GM23338 (cell line): Measurements from ENCODE around the gene UNK. TPM values are rescaled to one million over a fixed set of nuclear protein-coding genes. Genes with fewer than 3 reads are reported as not detected.

Source experiments
- ATAC-seq: fragments of 200-7000 bp; cut with Tn5 transposase; 3 replicates; pipeline ENCODE4 v1.9.1; 2020
- DNase-seq: peaks from one replicate; pipeline ENCODE4 v3.0.0-alpha.2; 2015; ENCODE audit warnings: low spot score
- H2AFZ ChIP-seq: fragments of 200-600 bp; sonication (generic); 2 replicates; pipeline ENCODE4 v1.8.0; 2016; ENCODE audit warnings: antibody characterized with exemption, mild to moderate bottlenecking, moderate library complexity
- H3F3A ChIP-seq: fragments of 200-600 bp; sonication (generic); replicated peaks from 2 replicates; pipeline ENCODE4 v1.8.0; 2017; ENCODE audit warnings: antibody characterized with exemption, mixed run types, low read depth
- H3K27ac ChIP-seq: fragments of 200-600 bp; sonication (generic); 2 replicates; pipeline ENCODE4 v1.6.1; 2016; ENCODE audit warnings: low read depth
- H3K27me3 ChIP-seq: fragments of 200-600 bp; sonication (generic); 2 replicates; pipeline ENCODE4 v1.8.0; 2016; ENCODE audit warnings: mild to moderate bottlenecking, mixed run types, moderate library complexity; ENCODE audit not compliant: insufficient read depth
- H3K36me3 ChIP-seq: fragments of 200-600 bp; sonication (generic); 2 replicates; pipeline ENCODE4 v1.8.0; 2016; ENCODE audit warnings: mild to moderate bottlenecking; ENCODE audit not compliant: insufficient read depth
- H3K4me1 ChIP-seq: fragments of 200-600 bp; sonication (generic); 2 replicates; pipeline ENCODE4 v1.8.0; 2016; ENCODE audit warnings: mild to moderate bottlenecking, moderate library complexity; ENCODE audit not compliant: insufficient read depth
- H3K4me2 ChIP-seq: fragments of 200-600 bp; sonication (generic); 2 replicates; pipeline ENCODE4 v1.7.1; 2017; ENCODE audit warnings: mixed run types
- H3K4me3 ChIP-seq: fragments of 200-600 bp; sonication (generic); 2 replicates; pipeline ENCODE4 v1.6.1; 2016; ENCODE audit warnings: mixed run types
- H3K79me2 ChIP-seq: fragments of 200-600 bp; sonication (generic); replicated peaks from 2 replicates; pipeline ENCODE4 v1.8.0; 2017; ENCODE audit warnings: mild to moderate bottlenecking; ENCODE audit not compliant: insufficient read depth
- H3K9me2 ChIP-seq: fragments of 200-600 bp; sonication (generic); 2 replicates; pipeline ENCODE4 v1.8.0; 2017; ENCODE audit not compliant: insufficient read depth
- H4K20me1 ChIP-seq: fragments of 200-600 bp; sonication (generic); replicated peaks from 2 replicates; pipeline ENCODE4 v1.8.0; 2017; ENCODE audit warnings: mild to moderate bottlenecking; ENCODE audit not compliant: insufficient read depth
- H3K27ac Mint-ChIP-seq: 2 replicates; pipeline ENCODE4 v1.8.0; 2020; ENCODE audit warnings: inconsistent platforms, mild to moderate bottlenecking, moderate library complexity, mixed read lengths
- H3K27me3 Mint-ChIP-seq: 3 replicates; pipeline ENCODE4 v1.8.0; 2022; ENCODE audit warnings: low read depth, mild to moderate bottlenecking, moderate library complexity, mixed read lengths, inconsistent platforms; ENCODE audit not compliant: insufficient read depth, poor library complexity
- H3K36me3 Mint-ChIP-seq: 3 replicates; pipeline ENCODE4 v1.8.0; 2021; ENCODE audit warnings: low read depth, mild to moderate bottlenecking, inconsistent platforms, moderate library complexity, mixed read lengths
- H3K4me1 Mint-ChIP-seq: 3 replicates; pipeline ENCODE4 v1.8.0; 2020; ENCODE audit warnings: mild to moderate bottlenecking, inconsistent platforms, mixed read lengths
- H3K4me3 Mint-ChIP-seq: 3 replicates; pipeline ENCODE4 v1.8.0; 2021; ENCODE audit warnings: moderate library complexity, mild to moderate bottlenecking, inconsistent platforms, mixed read lengths
- H3K9me3 Mint-ChIP-seq: 3 replicates; pipeline ENCODE4 v1.8.0; 2020; ENCODE audit warnings: moderate library complexity, mild to moderate bottlenecking, inconsistent platforms, mixed read lengths
- CREB1 ChIP-seq: fragments of 250-450 bp; sonication (Bioruptor Pico); IDR thresholded peaks from 2 replicates; pipeline ENCODE4 v1.5.0; 2020; ENCODE audit warnings: low read depth, mild to moderate bottlenecking, moderate library complexity
- CTCF ChIP-seq, 2 experiments: fragments of 200-600 bp in 1 of 2; sonication (generic) in 1 of 2; conservative IDR thresholded peaks; 2 replicates each; pipeline versions ENCODE4 v1.5.1 to v1.6.1; 2016 to 2017; ENCODE audit warnings: antibody characterized with exemption in 2 of 2, low read depth in 2 of 2, mild to moderate bottlenecking in 2 of 2, moderate library complexity in 1 of 2
- ETS1 ChIP-seq: IDR thresholded peaks from 2 replicates; pipeline ENCODE4 v1.6.1; 2016; ENCODE audit warnings: antibody characterized with exemption
- EZH2 ChIP-seq: fragments of 200-600 bp; sonication (generic); IDR thresholded peaks from one replicate; pipeline ENCODE4 v1.8.0; 2017; ENCODE audit warnings: antibody characterized with exemption, mild to moderate bottlenecking, low read depth; ENCODE audit not compliant: unreplicated experiment
- EZH2phosphoT487 ChIP-seq: fragments of 200-600 bp; sonication (generic); IDR thresholded peaks from one replicate; pipeline ENCODE4 v1.8.1; 2018; ENCODE audit warnings: antibody characterized with exemption; ENCODE audit not compliant: unreplicated experiment
- JUNB ChIP-seq: IDR thresholded peaks from one replicate; pipeline ENCODE4 v1.6.1; 2016; ENCODE audit warnings: antibody characterized with exemption; ENCODE audit not compliant: unreplicated experiment
- NANOG ChIP-seq: IDR thresholded peaks from 2 replicates; pipeline ENCODE4 v1.6.1; 2016; ENCODE audit warnings: antibody characterized with exemption, borderline replicate concordance
- POLR2AphosphoS5 ChIP-seq: IDR thresholded peaks from 2 replicates; pipeline ENCODE4 v1.6.1; 2016; ENCODE audit warnings: antibody characterized with exemption, low read depth
- REST ChIP-seq: IDR thresholded peaks from one replicate; pipeline ENCODE4 v1.6.1; 2018; ENCODE audit warnings: antibody characterized with exemption; ENCODE audit not compliant: unreplicated experiment
- STAT1 ChIP-seq: IDR thresholded peaks from one replicate; pipeline ENCODE4 v1.6.1; 2016; ENCODE audit warnings: antibody characterized with exemption; ENCODE audit not compliant: unreplicated experiment
- ZNF114 ChIP-seq: fragments of 250-450 bp; sonication (Bioruptor Pico); IDR thresholded peaks from 2 replicates; pipeline ENCODE4 v1.5.0; 2020; ENCODE audit warnings: mild to moderate bottlenecking, moderate library complexity
- ZNF331 ChIP-seq: fragments of 250-450 bp; sonication (Bioruptor Pico); IDR thresholded peaks from 2 replicates; pipeline ENCODE4 v1.5.0; 2020; ENCODE audit warnings: low read depth, mild to moderate bottlenecking, moderate library complexity
- ZNF462 ChIP-seq: fragments of 250-450 bp; sonication (Bioruptor Pico); IDR thresholded peaks from 2 replicates; pipeline ENCODE4 v1.5.0; 2020; ENCODE audit warnings: mild to moderate bottlenecking, moderate library complexity
- polyA plus RNA-seq: library from polyadenylated mRNA; unstranded; fragments of >200 nt; fragmentation: Nextera tagmentation; extraction: Ambion mirVana; gene quantifications from 2 replicates; pipeline ENCODE4 v1.2.1, GENCODE V29; 2016
- total RNA-seq: library from RNA; depleted of rRNA; stranded (reverse); fragments of >200 nt; shearing (Covaris generic); gene quantifications from 2 replicates; pipeline ENCODE4 v1.2.3, GENCODE V29; 2014

UNK gene
- total and polyA plus RNA-seq, 2 experiments from 2014 or later, result 21.8 to 65.2 TPM

GRCh38 chr17:75869282-75870141, 84.9 kb downstream of the UNK start:
- H3F3A ChIP-seq, result 0 out of 2 replicates have a peak, but pooled peaks cover 4% of the 10 kb centered on the region
- H3K4me3 ChIP-seq, result no peak overlapping the region
- H3K27ac Mint-ChIP-seq, result peak overlapping the region; percentile 69
- no peaks in the 10 kb centered on the region for H3K36me3 Mint-ChIP-seq
- peak overlapping the region; percentile 95 for H2AFZ ChIP-seq
- peaks cover 9% of the 10 kb centered on the region; the same call in 1 of the 2 replicates for H3K4me1 ChIP-seq
- no peaks in the 10 kb centered on the region for H3K79me2 ChIP-seq
- H3K9me2 ChIP-seq, result no peaks in the 10 kb centered on the region
- H3K27me3 Mint-ChIP-seq, result peaks cover 16% of the 10 kb centered on the region
- H3K4me1 Mint-ChIP-seq, result peaks cover 17% of the 10 kb centered on the region
- DNase-seq (peak; percentile 17), ATAC-seq (no peak; the same call in 1 of the 3 replicates)
- no peaks in the 10 kb centered on the region for H3K9me3 Mint-ChIP-seq
- no peak overlapping the region for H3K27ac ChIP-seq
- H3K4me2 ChIP-seq, result 0 out of 2 replicates have a peak overlapping the region, but pooled peaks have one; percentile 26
- TF ChIP-seq STAT1 (no peak), EZH2 (no peak), ZNF331 (CRISPR knock-in tag) (no peak), REST (no peak), ZNF462 (CRISPR knock-in tag) (no peak), NANOG (no peak), POLR2AphosphoS5 (no peak), ZNF114 (CRISPR knock-in tag) (no peak), CREB1 (no peak), CTCF (conservative IDR thresholded peaks at IDR 0.05; ENCODE audit: low read depth in 2 of 2) (no peak), EZH2phosphoT487 (no peak), ETS1 (no peak), JUNB (no peak)
- H3K27me3 ChIP-seq, result no peaks in the 10 kb centered on the region
- no peak overlapping the region for H3K4me3 Mint-ChIP-seq
- H4K20me1 ChIP-seq, result no peaks in the 10 kb centered on the region
- no peaks in the 10 kb centered on the region for H3K36me3 ChIP-seq
